Testis (tissue), 3 donors: ENCODE measurements around the gene ZRSR2. TPM values are rescaled to one million over a fixed set of nuclear protein-coding genes. Genes with fewer than 3 reads are reported as not detected.
"Not testable (repeated sequence)": the region's sequence is repeated elsewhere in the genome, so short reads cannot be mapped to it uniquely, and the experiment has no call there.

ENCODE experiments used
- DNase-seq: peaks from one replicate; pipeline ENCODE4 v3.0.0-alpha.2; 2019
- H3K27ac ChIP-seq, 2 donors: fragments of 200-600 bp; sonication (generic); one replicate each; pipeline ENCODE4 v1.5.1; 2019
- H3K27me3 ChIP-seq: fragments of 200-600 bp; sonication (generic); one replicate; pipeline ENCODE4 v1.5.1; 2019
- H3K36me3 ChIP-seq: fragments of 200-600 bp; sonication (generic); one replicate; pipeline ENCODE4 v1.5.1; 2017; ENCODE audit warnings: low read depth; ENCODE audit errors: missing control alignments
- H3K4me1 ChIP-seq: fragments of 200-600 bp; sonication (generic); one replicate; pipeline ENCODE4 v1.5.1; 2019
- H3K4me3 ChIP-seq, 2 donors: fragments of 200-600 bp; sonication (generic); one replicate each; pipeline ENCODE4 v1.5.1; 2017 to 2019
- H3K9me3 ChIP-seq: fragments of 200-600 bp; sonication (generic); one replicate; pipeline ENCODE4 v1.5.1; 2017
- CTCF ChIP-seq, 3 experiments: fragments of 450-650 bp in 2 of 3; fragments of 200-600 bp in 1 of 3; sonication (generic) in 1 of 3; IDR thresholded peaks; one replicate each; pipeline ENCODE4 v1.5.1; 2016 to 2019; ENCODE audit warnings: antibody characterized with exemption in 3 of 3, mild to moderate bottlenecking in 2 of 3, moderate library complexity in 1 of 3
- POLR2A ChIP-seq: fragments of 450-650 bp; IDR thresholded peaks from one replicate; pipeline ENCODE4 v1.6.1; 2017; ENCODE audit warnings: antibody characterized with exemption, mild to moderate bottlenecking, moderate library complexity
- WGBS, 2 donors: methylation state at CpG; one replicate each; pipeline ENCODE4 v1.1.5; 2018; 5-methylcytosine and 5-hydroxymethylcytosine counted together
- intact Hi-C: fragments of 100-400 bp; cut with DNase I; formaldehyde crosslinking; loops from one replicate; pipeline ENCODE4 v1.15.1; 2023; ENCODE audit warnings: low total_unique reads
- polyA plus RNA-seq: library from polyadenylated mRNA; stranded (reverse); fragments of 350-450 nt; fragmentation: Illumina TruSeq; extraction: RNeasy Lipid Tissue Mini Kit (QIAGEN cat#74804); gene quantifications from one replicate; pipeline ENCODE4 v1.2.3, GENCODE V29; 2014; ENCODE audit warnings: low read depth, low replicate concordance; ENCODE audit not compliant: insufficient read depth
- total RNA-seq, 2 donors: library from RNA; depleted of rRNA; stranded (reverse); fragments of >200 nt; gene quantifications; one replicate each; pipeline ENCODE4 v1.2.3, GENCODE V29; 2016

Gene ZRSR2
- total and polyA plus RNA-seq, 3 donors from 2014 or later, result 6.1 to 6.6 (median 6.3) TPM

GRCh38 chrX:15755091-15755490, 35.2 kb upstream of the ZRSR2 start:
- DNase-seq, result no peak
- WGBS, 2 donors, result 74 to 86% methylated on average over 2 of the region's 2 CpGs
- intact Hi-C loops, result no loop called here
- TF ChIP-seq CTCF (IDR thresholded peaks at IDR 0.05) (no peak), POLR2A (no peak)
- no peak overlapping the region for H3K27ac ChIP-seq
- H3K4me1 ChIP-seq, result peaks cover 4% of the 10 kb centered on the region
- no peaks in the 10 kb centered on the region for H3K36me3 ChIP-seq
- no peaks in the 10 kb centered on the region for H3K9me3 ChIP-seq
- H3K27me3 ChIP-seq, result no peaks in the 10 kb centered on the region
- no peak overlapping the region for H3K4me3 ChIP-seq

- Histone ChIP-seq H3K36me3 (no peaks in the 10 kb centered on the region), H3K4me3 (no peak overlapping the region), H3K27ac (no peak overlapping the region), H3K9me3 (no peaks in the 10 kb centered on the region), H3K27me3 (no peaks in the 10 kb centered on the region), H3K4me1 (no peaks in the 10 kb centered on the region)
- intact Hi-C loops, result no loop called here
- no peak for DNase-seq
- WGBS, 2 donors, result 79 to 87% methylated on average over 4 of the region's 4 CpGs
- no peak for TF ChIP-seq POLR2A
- TF ChIP-seq CTCF (IDR thresholded peaks at IDR 0.05), result no peak
Measured at GRCh38 chrX:15758140-15758539, 32.1 kb upstream of the ZRSR2 start.

DNA sequence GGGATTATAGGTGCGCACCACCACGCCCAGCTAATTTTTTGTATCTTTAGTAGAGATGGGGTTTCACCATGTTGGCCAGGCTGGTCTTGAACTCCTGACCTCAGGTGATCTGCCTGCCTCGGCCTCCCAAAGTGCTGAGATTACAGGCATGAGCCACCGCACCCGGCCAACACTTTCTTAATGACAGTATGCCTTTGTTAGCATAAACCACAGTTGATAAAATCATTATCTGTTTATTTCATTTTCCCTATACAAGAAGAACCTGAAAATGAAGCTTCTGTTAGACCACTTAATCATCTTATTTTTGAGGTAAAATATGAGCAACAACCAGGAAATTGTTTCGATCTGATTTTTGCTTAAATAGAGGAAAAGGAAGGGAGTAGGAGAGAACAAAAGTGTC, 30.4 kb upstream of the ZRSR2 start:
- intact Hi-C loops, H3K36me3 ChIP-seq, H3K27me3 ChIP-seq, H3K27ac ChIP-seq, H3K4me1 ChIP-seq, DNase-seq, H3K4me3 ChIP-seq, H3K9me3 ChIP-seq: not testable (repeated sequence)
- 80% methylated on average over 6 of the region's 6 CpGs for WGBS, 2 donors

DNA sequence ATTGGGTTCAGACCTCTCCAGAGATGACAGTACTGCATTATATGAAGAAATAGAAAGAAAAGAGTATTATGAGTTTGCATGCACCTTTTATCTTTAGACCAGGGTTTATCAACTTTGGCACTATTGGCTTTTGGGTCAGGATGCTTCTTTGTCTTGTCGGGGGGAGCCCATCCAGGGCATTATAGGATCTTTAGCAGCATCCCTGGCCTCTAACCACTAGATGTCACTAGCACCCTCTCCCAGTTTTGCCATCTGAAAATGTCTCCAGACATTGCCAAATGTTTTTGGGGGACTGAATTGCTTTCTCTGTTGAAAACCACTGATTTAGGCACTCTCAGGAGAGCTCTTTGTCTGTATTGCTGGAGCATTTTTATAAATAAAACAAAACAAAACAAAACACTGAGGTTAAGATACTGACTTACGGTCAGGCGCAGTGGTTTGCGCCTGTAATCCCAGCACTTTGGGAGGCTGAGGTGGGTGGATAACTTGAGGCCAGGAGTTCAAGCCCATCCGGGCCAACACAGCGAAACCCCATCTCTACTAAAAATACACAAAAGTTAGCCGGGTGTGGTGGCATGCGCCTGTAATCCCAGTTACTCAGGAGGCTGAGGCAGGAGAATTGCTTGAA, 28.6 kb upstream of the ZRSR2 start:
- intact Hi-C loops, result no loop called here
- WGBS, 2 donors, result 63 to 75% methylated on average over 6 to 8 of the region's 8 CpGs
- TF ChIP-seq CTCF (IDR thresholded peaks at IDR 0.05) (peak in 1 of 3 experiments; percentile 37), POLR2A (no peak)
- peak; percentile 19 for DNase-seq
- Histone ChIP-seq H3K27me3 (no peaks in the 10 kb centered on the region), H3K4me3 (no peak overlapping the region), H3K27ac (no peak overlapping the region), H3K9me3 (no peaks in the 10 kb centered on the region), H3K36me3 (no peaks in the 10 kb centered on the region), H3K4me1 (no peaks in the 10 kb centered on the region)

- no peaks in the 10 kb centered on the region for H3K36me3 ChIP-seq
- H3K9me3 ChIP-seq, result no peaks in the 10 kb centered on the region
- H3K27me3 ChIP-seq, result no peaks in the 10 kb centered on the region
- no peak overlapping the region for H3K4me3 ChIP-seq
- intact Hi-C loops, result no loop called here
- 71 to 79% methylated on average over 4 of the region's 4 CpGs for WGBS, 2 donors
- no peak for DNase-seq
- H3K4me1 ChIP-seq, result no peaks in the 10 kb centered on the region
- H3K27ac ChIP-seq, result no peak overlapping the region
- TF ChIP-seq CTCF (IDR thresholded peaks at IDR 0.05) (no peak), POLR2A (no peak)
Measured at GRCh38 chrX:15769300-15769954, 20.9 kb upstream of the ZRSR2 start.
